Large intestine (tissue), 3 donors: ENCODE data around the gene HINT3. TPM values are rescaled to one million over a fixed set of nuclear protein-coding genes. Genes with fewer than 3 reads are reported as not detected.
"Not testable (repeated sequence)": the region's sequence is repeated elsewhere in the genome, so short reads cannot be mapped to it uniquely, and the experiment has no call there.

Experiments
- DNase-seq, 2 donors: peaks; one replicate each; pipeline versions ENCODE4 v3.0.0 to v3.0.0-alpha.2; 2013
- H3K27ac ChIP-seq: one replicate; pipeline ENCODE4 v1.5.1; 2013; ENCODE audit warnings: low read length
- H3K27me3 ChIP-seq: 2 replicates; pipeline ENCODE4 v1.6.1; 2013; ENCODE audit warnings: low read length; ENCODE audit not compliant: control insufficient read depth, insufficient read depth
- H3K36me3 ChIP-seq: 2 replicates; pipeline ENCODE4 v1.6.1; 2013; ENCODE audit warnings: low read length; ENCODE audit not compliant: control insufficient read depth, insufficient read depth
- H3K4me1 ChIP-seq: one replicate; pipeline ENCODE4 v1.6.1; 2013; ENCODE audit warnings: low read length; ENCODE audit not compliant: control insufficient read depth, insufficient read depth
- H3K4me3 ChIP-seq: one replicate; pipeline ENCODE4 v1.5.1; 2013; ENCODE audit warnings: low read length
- H3K9me3 ChIP-seq: one replicate; pipeline ENCODE4 v1.6.1; 2013; ENCODE audit warnings: mild to moderate bottlenecking, low read depth, low read length, moderate library complexity; ENCODE audit not compliant: control insufficient read depth
- WGBS: methylation state at CpG from one replicate; pipeline ENCODE4 v1.1.5; 2013; ENCODE audit warnings: low lambda C conversion rate; ENCODE audit not compliant: insufficient coverage; 5-methylcytosine and 5-hydroxymethylcytosine counted together
- polyA plus RNA-seq: library from polyadenylated mRNA; unstranded; fragments of 120-200 nt; gene quantifications from one replicate; pipeline ENCODE4 v1.2.1, GENCODE V29; 2013

The HINT3 gene
- polyA plus RNA-seq, 1 donor, result 31.5 TPM

- Histone ChIP-seq H3K4me3 (no peak overlapping the region), H3K9me3 (no peaks in the 10 kb centered on the region), H3K27ac (peak overlapping the region; percentile 81), H3K36me3 (no peaks in the 10 kb centered on the region), H3K27me3 (no peaks in the 10 kb centered on the region), H3K4me1 (peaks cover 46% of the 10 kb centered on the region)
- 100% methylated on average over 1 of the region's 2 CpGs for WGBS
- no peak for DNase-seq
Measured at GRCh38 chr6:125947615-125948014, 9.0 kb upstream of the HINT3 start.

DNA sequence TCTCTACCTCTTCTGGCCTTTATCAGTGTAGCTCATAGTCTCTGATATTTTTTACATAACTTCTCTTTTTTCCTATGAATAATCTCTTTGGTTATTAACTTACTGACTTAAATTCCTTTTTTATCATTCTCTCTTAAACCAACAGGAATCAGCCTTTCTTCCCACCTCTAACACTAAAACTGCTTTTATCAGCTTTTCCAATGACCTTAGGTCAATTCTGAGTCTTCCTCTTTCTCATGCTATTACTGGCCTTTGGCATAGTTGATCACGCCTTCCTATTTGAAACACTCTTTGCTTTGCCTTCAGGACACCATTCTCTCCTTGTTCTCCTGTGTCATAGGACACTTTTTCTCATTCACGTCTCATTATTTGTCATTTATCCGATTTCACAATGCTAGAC lies 8.1 kb upstream of the HINT3 start:
- WGBS, result 17% methylated on average over 1 of the region's 3 CpGs
- Histone ChIP-seq H3K27me3 (no peaks in the 10 kb centered on the region), H3K4me1 (peaks cover 42% of the 10 kb centered on the region), H3K9me3 (no peaks in the 10 kb centered on the region), H3K27ac (peak overlapping the region; percentile 81), H3K36me3 (no peaks in the 10 kb centered on the region), H3K4me3 (no peak overlapping the region)
- DNase-seq, result peak; percentile 32 to 68

DNA sequence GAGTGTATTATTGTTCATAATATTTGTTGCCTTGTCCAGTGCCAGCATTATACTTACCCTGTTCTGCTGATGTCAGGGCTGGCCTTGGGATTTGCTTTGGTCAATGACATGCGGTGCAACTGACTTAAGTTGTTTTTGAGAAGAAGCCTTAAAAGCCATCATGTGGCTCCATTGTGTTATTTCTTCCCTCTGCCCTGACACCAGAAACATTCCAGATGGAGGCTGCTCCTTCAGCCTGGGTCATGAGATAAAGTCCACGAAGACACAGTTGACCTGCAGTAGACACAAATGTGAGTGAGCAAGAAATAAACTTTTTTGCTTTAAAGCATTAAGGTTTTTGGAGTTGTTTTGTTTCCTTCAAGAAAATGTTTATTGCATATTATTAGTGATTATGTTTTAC lies 7.5 kb upstream of the HINT3 start:
- no peaks in the 10 kb centered on the region for H3K27me3 ChIP-seq
- no peaks in the 10 kb centered on the region for H3K9me3 ChIP-seq
- peak overlapping the region; percentile 81 for H3K27ac ChIP-seq
- H3K4me3 ChIP-seq, result no peak overlapping the region
- no CpG with 5 or more reads among the region's 2 CpGs for whole genome bisulfite sequencing
- H3K4me1 ChIP-seq, result peaks cover 36% of the 10 kb centered on the region
- H3K36me3 ChIP-seq, result no peaks in the 10 kb centered on the region
- peak in 1 of 2 donors; percentile 18 for DNase-seq

GRCh38 chr6:125950293-125950692 lies 6.3 kb upstream of the HINT3 start:
- H3K27me3 ChIP-seq, result no peaks in the 10 kb centered on the region
- no peak overlapping the region for H3K4me3 ChIP-seq
- H3K27ac ChIP-seq, result no peak overlapping the region
- H3K9me3 ChIP-seq, result no peaks in the 10 kb centered on the region
- DNase-seq, result no peak
- WGBS, result 85% methylated on average over 2 of the region's 6 CpGs
- H3K36me3 ChIP-seq, result no peaks in the 10 kb centered on the region
- H3K4me1 ChIP-seq, result peaks cover 33% of the 10 kb centered on the region

- not testable (repeated sequence) for H3K4me3 ChIP-seq, H3K9me3 ChIP-seq, DNase-seq, H3K36me3 ChIP-seq, H3K27me3 ChIP-seq, H3K27ac ChIP-seq
- H3K4me1 ChIP-seq, result peaks cover 29% of the 10 kb centered on the region
- WGBS, result 100% methylated on average over 1 of the region's 6 CpGs
Measured at GRCh38 chr6:125950716-125951115, 5.9 kb upstream of the HINT3 start.

DNA sequence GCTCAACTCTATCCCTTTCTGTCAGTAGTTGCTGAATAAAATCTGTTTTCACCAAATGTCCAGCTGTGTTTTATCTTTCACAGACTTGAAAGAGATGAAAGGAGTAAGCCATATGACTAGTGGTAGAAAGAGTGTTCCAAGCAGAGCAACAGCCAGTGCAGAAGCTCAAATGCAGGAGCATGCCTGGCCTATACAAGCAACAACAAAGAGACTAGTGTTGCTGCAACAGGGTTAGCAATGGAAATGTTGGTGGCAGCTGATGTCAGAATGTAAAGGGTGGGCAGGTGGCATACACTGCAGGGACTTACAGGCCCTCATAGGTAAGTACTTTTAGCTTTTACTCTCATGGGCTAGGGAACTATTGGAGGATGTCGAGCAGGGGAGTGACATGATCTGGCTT lies 5.2 kb upstream of the HINT3 start:
- H3K4me1 ChIP-seq, result peaks cover 23% of the 10 kb centered on the region
- no peak overlapping the region for H3K4me3 ChIP-seq
- no peak overlapping the region for H3K27ac ChIP-seq
- H3K36me3 ChIP-seq, result no peaks in the 10 kb centered on the region
- no peaks in the 10 kb centered on the region for H3K9me3 ChIP-seq
- no CpG with 5 or more reads among the region's 1 CpG for WGBS
- DNase-seq, result no peak
- H3K27me3 ChIP-seq, result no peaks in the 10 kb centered on the region

GRCh38 chr6:125952764-125953501 lies 3.6 kb upstream of the HINT3 start:
- no peaks in the 10 kb centered on the region for H3K36me3 ChIP-seq
- peak in 1 of 2 donors; percentile 29 for DNase-seq
- no peak overlapping the region for H3K27ac ChIP-seq
- no peaks in the 10 kb centered on the region for H3K27me3 ChIP-seq
- H3K4me1 ChIP-seq, result peaks cover 10% of the 10 kb centered on the region
- no peaks in the 10 kb centered on the region for H3K9me3 ChIP-seq
- H3K4me3 ChIP-seq, result no peak overlapping the region
- WGBS, result no CpG with 5 or more reads among the region's 7 CpGs

GRCh38 chr6:125953502-125953875 lies 3.1 kb upstream of the HINT3 start:
- peaks cover 7% of the 10 kb centered on the region for H3K4me1 ChIP-seq
- H3K27me3 ChIP-seq, result no peaks in the 10 kb centered on the region
- H3K27ac ChIP-seq, result no peak overlapping the region
- H3K4me3 ChIP-seq, result no peak overlapping the region
- peak in 1 of 2 donors; percentile 39 for DNase-seq
- WGBS, result no CpG with 5 or more reads among the region's 11 CpGs
- no peaks in the 10 kb centered on the region for H3K36me3 ChIP-seq
- H3K9me3 ChIP-seq, result no peaks in the 10 kb centered on the region

DNA sequence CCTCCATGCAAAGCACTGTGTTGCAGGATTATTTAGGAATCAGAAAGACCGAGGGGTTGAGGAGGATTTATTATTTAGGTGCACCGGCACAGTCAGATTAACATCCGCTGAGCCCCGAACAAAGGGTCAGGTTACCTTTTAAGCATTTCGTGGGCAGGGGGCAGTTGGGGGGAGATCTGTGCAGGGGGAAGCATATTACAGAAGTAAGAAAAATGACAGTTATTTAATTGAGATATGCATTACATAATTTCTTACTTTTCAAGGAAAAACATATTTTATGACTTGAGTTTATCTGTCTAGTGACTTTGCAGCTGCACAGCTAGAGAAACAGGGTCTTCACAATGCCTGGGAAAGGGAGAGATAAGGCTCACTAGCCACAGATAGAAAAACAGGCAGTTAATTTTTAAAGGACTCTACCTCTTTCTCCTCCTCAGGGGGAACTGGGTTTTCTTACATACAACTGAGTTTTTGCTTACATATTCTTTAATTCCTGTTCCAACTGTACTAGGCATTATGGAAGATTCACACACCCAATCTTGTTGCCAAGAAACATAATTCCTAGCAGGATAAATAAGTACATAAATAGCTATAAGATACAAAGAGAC lies 1.7 kb upstream of the HINT3 start:
- Histone ChIP-seq H3K27me3 (no peaks in the 10 kb centered on the region), H3K4me3 (no peak overlapping the region), H3K9me3 (no peaks in the 10 kb centered on the region), H3K27ac (no peak overlapping the region), H3K36me3 (no peaks in the 10 kb centered on the region), H3K4me1 (no peaks in the 10 kb centered on the region)
- WGBS, result no CpG with 5 or more reads among the region's 5 CpGs
- DNase-seq, result no peak

- no peaks in the 10 kb centered on the region for H3K27me3 ChIP-seq
- H3K9me3 ChIP-seq, result no peaks in the 10 kb centered on the region
- WGBS, result 20% methylated on average over 2 of the region's 5 CpGs
- H3K36me3 ChIP-seq, result no peaks in the 10 kb centered on the region
- H3K4me3 ChIP-seq, result peak overlapping the region; percentile 80
- no peak for DNase-seq
- H3K27ac ChIP-seq, result peak overlapping the region; percentile 73
- no peaks in the 10 kb centered on the region for H3K4me1 ChIP-seq
Measured at GRCh38 chr6:125955973-125956372, 597 bp upstream of the HINT3 start.

GRCh38 chr6:125957391-125957693 lies 772 bp downstream of the HINT3 start:
- Histone ChIP-seq H3K4me1 (no peaks in the 10 kb centered on the region), H3K36me3 (peaks cover 7% of the 10 kb centered on the region), H3K27me3 (no peaks in the 10 kb centered on the region), H3K4me3 (peak overlapping the region; percentile 80), H3K9me3 (no peaks in the 10 kb centered on the region), H3K27ac (peak overlapping the region; percentile 73)
- no peak for DNase-seq
- WGBS, result no CpG with 5 or more reads among the region's 3 CpGs
